ENCODE measurements around the gene SLC4A4.
"Not testable (repeated sequence)": the region's sequence is repeated elsewhere in the genome, so short reads cannot be mapped to it uniquely, and the experiment has no call there.

The SLC4A4 gene

DNA sequence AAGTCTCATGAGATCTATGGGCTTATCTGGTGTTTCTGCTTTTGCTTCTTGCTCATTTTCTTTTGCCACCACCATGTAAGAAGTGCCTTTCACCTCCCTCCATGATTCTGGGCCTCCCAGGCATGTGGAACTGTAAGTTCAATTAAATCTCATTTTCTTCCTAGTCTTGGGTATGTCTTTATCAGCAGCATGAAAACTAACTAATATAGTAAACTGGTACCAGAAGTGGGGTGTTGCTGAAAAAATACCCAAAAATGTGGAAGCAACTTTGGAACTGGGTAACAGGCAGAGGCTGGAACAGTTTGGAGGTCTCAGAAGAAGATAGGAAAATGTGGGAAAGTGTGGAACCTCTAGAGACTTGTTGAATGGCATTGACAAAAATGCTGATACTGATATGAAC is 70.1 kb downstream of the SLC4A4 start:
- DNase-seq (ENCODE audit: low read depth, low spot score): not testable (repeated sequence)

DNA sequence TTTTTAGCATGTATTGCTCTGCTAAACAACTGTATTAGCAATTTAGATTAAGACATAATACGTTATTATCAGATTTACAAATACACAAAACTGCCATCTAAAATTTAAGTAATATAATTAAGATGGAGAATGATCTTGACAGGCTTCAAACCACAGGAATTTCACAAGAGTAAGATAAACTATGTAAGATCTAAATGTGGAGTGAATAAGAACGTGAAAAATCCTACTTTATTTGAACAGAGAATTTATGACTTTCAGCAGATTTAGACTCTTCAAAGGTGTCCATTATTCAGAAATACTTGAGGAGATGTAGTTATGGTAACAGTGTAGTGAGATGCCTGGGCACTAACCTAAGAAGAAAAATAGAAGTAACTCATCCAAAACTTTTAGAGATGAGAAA is 73.2 kb downstream of the SLC4A4 start:
- no peak for DNase-seq (ENCODE audit: low read depth, low spot score)

DNA sequence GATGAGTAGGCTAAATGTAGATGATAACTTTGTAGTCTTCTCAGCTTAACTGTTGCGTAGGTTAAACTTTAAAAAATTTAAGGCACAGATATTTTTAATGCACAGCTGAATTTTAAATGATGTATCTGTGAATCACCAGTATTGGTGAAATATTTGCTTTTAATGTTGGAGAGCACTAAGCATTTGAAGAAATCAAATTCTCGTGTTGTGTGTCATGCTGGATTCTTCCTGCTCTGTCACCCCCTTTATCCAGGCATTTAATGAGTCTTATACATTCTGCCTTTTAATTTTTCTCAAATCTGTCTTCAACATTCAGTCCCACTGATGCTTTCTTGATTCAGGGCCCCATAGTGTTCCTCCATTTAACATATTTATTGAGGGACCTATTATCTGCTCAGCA is 76.7 kb downstream of the SLC4A4 start:
- no peak for DNase-seq (ENCODE audit: low read depth, low spot score)

DNA sequence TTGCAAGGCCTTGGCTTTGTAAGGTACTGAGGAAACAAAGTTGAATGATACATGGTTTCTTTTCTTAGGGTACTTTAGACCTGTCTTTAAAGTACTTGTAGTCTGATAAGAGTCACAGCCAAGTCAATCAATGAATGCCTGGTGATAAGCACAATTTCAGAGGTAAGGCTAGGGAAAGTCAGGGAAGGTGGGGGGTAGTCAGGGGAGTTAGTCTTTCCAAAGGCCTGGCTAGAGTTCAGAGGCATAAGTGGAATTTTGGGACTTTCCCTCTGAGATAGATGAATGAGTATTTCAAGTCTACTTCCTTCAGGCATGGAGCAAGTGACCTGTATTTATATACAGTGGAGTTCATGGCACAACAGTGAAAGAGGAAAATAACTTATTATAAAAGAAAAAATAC is 78.3 kb downstream of the SLC4A4 start:
- no peak for DNase-seq (ENCODE audit: low read depth, low spot score)

DNA sequence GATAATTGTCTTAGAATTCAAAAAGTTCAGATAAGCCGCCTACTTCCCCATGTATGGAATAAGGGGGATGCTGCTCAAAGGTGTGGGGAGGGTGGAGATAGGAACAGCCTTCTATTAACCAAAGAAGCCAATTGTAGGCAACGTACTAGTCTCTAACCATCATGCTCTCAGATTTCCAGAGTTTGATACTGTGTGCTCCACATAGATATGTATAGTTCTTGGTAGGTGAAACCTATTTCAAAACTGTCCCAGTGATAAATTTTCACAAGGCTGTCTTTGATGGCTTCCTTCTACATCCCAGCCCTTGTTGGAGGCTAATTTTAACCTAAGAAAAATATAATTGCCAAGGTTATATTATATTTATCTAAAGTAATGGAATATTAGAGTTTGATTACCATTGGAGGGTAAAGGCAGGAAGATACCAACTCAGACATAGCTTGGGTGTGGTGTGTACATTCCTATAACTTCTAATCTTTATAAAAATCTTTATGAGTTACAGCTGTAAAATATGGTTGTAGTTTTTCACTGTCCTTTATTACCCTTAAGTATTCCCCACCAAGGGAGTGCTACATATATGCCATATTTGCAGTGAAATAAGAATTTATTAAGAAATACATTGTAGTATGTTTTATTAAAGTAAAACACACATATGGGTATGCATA is 87.7 kb downstream of the SLC4A4 start:
- no peak for DNase-seq (ENCODE audit: low read depth, low spot score)

DNA sequence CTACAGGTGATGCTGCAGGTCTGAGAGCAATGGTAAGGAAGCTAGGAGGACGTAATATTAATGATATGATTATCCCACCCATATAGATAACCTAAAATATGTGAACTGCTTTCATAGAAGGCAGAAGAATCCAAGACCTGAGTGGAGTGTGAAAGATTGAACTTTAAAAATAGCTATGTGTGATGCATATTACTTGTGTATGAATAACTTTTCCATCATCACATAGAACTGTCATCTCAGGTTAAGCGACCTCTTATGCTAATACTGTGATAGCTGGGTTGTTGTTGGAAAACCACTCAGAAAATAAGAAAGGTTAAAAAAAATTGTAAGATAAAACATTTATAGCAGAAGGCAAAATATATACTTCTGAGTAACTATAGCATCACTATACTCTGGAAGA is 90.3 kb downstream of the SLC4A4 start:
- DNase-seq (ENCODE audit: low read depth, low spot score): no peak

DNA sequence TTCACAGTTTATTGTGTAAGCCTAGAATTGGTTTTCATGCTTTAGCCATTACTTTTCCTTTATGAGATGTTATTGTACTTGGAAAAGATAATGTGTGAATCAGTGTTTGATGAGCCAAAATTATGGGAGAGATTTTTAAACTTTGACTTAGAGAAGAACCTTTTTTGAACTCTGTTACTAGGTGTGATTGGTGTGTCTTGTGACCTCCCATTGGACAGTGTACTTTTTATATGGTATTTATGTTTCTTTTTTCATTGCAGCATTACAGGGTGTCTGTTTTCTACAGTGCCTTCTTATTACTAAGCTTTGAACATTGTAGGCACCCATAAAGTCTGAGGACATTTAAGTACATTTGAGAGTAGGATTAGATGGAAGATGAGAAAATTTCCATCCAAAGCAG is 91.1 kb downstream of the SLC4A4 start:
- no peak for DNase-seq (ENCODE audit: low read depth, low spot score)

DNA sequence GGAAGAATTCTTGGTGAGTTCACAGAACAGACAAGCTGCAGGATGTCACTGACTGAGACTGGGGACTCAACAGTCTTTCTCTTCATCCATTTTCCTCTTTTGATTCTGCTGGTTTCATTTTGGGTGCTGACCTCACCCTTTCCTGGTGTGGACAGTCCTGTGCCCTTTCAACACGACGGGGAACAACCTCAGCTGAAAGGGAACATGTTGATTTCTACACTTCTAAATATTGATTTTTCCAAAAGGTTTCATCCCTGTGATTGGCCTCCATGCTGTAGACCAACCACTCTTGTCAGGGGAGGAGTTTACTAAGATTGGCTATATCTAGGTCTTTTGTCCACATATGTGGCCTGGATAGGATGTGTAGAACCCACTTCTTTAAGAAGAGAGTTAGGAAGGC is 91.8 kb downstream of the SLC4A4 start:
- no peak for DNase-seq (ENCODE audit: low read depth, low spot score)

DNA sequence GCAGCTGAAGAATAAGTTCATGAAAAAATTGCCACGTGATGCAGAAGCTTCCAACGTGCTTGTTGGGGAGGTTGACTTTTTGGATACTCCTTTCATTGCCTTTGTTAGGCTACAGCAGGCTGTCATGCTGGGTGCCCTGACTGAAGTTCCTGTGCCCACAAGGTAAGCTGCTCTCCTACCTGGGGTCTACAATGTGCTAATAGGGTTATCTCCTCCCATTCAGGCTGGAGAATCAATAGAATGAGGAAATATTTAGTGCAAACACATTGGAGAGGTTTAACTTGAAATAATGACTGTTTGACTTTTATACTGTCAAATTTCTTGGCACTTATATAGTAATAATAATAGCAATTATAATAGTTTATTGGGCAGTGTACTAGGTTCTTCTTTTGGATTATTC is 101.8 kb downstream of the SLC4A4 start:
- DNase-seq (ENCODE audit: low read depth, low spot score): no peak

DNA sequence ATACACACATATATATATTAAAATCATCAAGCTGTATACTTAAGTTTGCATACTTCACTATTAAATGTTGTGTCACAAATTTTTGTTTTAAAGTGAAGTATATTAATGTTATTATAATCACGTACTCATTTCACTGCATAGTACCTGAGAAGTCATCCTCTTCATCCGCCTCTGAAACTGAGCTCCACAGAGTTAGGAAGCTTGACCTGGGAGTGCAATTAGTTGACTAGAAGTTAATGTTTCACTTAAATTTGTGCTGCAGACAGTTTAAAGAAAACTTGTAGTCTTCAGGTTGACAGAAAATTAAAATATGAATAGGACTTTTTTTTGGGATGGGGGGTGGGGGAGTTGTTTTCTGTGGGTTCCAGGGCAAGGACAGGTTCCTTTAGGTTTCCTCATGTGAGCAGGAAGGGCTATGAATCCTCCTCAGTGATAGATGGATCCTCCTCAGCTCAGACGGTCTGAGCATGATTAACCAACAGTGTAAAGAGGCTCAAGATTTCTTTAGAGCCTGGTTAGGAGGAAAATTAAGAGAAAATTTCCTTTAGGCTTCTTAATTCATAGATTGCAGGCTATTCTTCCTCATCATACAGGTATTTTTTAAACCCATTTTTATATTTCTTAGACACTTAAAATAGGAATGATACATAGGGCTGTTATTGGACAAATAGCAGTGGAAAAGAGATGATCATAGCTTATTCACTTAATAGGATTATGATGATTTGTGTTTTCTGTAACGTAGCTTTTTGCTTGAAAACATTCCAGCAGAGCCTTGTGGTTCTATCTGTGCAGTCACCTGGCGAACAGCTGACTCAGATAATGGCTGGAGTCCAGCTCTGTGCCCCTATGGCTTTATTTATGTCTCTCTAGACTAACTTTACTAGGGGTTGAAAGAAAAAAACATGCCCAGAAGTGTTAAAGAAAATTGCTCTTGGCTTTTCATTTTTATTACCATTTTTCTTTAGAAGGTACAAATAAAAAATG is 102.7 kb downstream of the SLC4A4 start:
- peak; percentile 15 for DNase-seq (ENCODE audit: low read depth, low spot score)

DNA sequence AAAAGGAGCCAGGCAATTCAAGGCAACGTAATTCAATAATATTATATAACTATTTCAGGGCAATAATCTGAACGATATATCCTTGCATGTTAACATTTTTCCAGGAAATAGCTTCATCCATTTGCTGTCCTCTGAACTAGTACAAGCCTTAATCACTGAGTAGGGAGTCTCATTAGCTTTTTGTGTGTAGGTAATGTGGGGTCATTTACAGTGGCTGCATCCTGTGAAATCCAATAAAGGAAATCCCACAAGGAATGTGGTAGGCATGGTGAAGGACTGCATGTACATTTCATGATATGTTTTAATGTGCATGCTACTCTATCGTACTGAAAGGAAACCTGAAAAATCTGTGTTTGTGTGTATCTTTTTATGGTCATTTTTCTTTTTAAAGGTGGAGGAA is 103.5 kb downstream of the SLC4A4 start:
- DNase-seq (ENCODE audit: low read depth, low spot score): no peak

DNA sequence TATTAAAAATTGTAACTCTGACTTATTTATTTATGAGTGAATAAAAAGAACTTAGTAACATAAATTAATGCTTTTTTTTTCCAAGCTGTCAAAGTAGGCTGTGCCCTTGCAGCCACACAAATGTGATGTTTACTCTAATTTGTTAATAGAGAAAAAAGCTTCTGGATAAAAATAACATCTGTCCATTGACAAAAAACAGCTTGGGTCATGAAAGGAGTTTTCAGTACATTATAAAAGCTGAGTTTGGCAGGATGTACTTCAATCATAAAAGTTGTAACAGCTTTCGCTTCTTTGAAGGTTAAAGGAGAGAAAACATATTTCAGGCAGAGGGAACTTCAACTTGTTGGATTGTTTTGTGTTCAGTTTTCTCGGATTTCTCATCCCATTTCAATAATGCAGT is 105.6 kb downstream of the SLC4A4 start:
- DNase-seq (ENCODE audit: low read depth, low spot score): no peak

DNA sequence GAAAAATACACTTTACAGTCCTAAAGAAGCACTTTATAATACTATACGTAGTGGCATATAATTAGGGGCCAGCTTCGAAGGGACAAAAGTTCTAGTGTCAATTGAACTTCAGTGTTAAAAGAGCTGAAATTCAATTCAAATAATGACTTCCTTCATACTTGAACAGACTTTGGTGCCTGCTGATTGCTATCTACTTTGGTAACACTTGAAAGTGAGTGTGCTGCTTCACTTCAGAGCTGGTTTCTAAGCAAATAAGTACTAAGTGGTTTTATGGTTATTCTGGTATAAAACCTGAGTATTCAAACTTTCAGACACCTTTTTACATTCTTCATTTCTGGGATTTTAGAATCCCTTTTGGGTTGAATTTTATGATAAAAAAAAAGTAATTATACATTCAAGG is 107.0 kb downstream of the SLC4A4 start:
- DNase-seq (ENCODE audit: low read depth, low spot score): no peak

DNA sequence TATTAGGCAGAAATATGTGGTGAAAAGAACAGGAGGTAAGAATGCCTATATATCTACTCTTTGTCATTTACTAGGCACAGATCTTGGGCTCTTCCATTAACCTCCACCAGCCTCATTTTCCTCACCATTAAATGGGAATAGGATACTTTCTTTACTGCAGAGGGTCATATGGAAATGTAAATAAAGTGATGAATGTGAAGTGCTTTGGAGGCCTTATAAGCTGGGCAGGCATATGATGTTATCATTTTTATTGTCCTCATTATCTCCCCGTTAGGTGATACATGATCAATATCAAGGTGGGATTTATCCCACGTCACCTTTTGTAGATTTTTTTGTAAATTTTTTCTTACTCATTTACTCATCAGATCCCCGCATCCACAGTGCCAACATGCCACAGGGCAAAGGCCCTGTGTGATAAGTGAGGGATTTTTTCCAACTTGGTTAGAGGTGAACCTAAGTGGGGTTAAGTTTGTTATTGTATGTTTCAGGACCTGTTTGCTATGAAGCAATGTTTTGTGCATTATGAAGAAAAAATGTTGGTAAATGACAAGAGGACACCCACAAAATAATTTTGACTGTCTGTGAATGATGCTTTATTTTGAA is 107.8 kb downstream of the SLC4A4 start:
- DNase-seq (ENCODE audit: low read depth, low spot score): no peak

DNA sequence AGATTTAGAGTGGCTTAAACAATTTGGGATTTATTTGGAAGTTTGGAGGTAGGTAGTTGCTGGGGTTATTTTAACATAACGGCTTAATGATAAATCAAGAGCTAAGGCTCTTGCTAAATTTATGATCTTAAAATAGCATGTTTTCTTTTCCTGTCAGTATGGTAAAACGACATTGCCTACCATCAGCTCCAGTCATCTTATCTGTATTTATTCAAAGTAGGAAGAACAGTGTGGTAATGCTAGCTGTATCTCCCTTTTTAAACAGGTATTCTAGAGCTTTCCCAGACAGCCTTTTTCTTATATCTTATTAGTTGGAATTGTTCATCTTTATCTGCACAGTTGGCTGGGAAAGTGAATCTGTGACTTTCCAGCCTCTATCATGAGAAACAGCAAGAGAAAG is 110.2 kb downstream of the SLC4A4 start:
- no peak for DNase-seq (ENCODE audit: low read depth, low spot score)

DNA sequence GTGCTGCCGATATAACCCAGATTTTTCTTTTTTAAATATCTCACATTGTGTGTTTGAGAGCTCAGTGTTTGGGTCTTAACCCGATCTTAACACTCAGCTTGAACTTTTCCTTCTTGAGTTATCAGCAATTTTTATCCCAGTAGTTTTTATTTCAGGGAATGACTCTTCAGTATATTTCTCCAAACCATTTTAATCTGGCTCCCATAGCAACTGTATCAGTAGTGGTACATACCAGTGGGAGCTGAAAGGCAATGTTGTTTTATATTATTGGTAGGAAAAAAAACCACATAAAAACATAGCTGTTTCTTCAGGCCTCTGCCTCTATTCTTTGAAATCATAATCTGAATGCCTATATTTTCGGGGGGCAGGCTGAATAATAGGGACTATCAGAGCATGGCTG is 111.1 kb downstream of the SLC4A4 start:
- DNase-seq (ENCODE audit: low read depth, low spot score): no peak

DNA sequence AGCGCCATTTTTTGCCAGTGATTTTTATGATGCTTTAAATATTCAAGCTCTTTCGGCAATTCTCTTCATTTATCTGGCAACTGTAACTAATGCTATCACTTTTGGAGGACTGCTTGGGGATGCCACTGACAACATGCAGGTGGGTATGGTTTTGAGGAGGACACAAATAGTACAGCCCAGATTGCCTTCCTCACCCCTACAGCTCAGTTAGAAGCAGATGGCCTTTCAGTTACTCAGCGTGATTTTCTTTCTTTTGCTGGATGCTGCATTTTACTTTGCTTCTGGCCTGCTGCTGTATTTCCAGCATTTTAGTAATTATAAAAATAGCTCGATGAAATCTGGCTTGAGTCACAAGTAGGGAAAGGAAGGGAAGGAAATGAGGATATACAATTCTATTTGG is 114.7 kb downstream of the SLC4A4 start:
- no peak for DNase-seq (ENCODE audit: low read depth, low spot score)

DNA sequence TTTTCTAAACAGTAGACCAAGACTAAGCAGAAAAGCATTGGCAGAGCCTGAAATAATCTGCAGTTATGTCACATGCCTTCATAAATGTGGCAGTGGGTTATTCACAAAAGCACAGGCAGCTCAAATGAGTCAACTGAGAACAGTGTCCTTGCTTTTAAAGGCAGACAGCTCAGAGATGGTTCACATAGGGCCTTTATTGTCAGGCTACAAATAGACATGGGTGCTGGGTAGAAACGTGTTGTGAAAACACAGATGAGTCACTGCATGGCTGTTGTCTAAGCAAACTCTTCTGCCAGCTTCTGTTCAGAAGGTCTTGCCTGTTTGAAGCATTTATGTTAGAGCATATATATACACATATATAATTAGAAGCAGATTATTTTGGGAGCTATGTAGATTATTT is 118.0 kb downstream of the SLC4A4 start:
- DNase-seq (ENCODE audit: low read depth, low spot score): peak; percentile 73

DNA sequence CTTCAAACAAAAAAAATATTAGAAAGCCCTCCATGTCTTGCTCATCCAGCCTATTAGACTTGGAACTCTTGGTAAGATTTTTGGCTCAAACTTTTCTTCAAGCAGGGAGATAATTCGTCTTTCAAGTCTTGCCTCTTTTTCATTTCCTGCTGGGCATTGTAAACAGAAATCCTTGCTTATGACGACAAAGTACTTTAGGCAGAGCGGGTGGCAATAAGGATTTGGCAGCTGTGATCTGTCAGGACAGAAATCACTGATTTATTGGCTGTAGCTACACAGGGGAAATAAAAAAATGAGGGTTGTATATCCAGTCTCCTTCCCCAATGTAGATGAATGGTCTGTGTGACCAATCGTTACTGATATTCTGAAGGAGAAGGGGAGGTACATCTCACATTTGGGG is 121.6 kb downstream of the SLC4A4 start:
- DNase-seq (ENCODE audit: low read depth, low spot score): peak; percentile 47

DNA sequence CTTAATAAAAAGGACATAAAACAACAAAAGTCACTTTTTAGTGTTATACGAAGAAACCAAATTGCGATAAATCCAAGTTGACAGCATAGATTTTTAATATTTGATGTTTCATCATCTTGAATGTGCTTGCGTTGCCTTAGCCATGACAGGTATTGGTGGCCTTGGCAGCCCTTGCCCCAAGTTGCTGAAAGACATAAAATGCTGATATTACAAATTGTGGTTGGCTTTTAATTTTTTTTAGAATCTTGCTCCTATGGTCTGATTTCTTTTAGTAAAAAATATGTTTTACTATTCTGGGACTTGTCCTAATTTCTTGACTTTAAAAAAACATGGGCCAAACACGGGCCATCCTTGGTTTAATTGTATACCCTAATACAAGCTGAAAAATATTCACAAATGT is 122.6 kb downstream of the SLC4A4 start:
- no peak for DNase-seq (ENCODE audit: low read depth, low spot score)

DNA sequence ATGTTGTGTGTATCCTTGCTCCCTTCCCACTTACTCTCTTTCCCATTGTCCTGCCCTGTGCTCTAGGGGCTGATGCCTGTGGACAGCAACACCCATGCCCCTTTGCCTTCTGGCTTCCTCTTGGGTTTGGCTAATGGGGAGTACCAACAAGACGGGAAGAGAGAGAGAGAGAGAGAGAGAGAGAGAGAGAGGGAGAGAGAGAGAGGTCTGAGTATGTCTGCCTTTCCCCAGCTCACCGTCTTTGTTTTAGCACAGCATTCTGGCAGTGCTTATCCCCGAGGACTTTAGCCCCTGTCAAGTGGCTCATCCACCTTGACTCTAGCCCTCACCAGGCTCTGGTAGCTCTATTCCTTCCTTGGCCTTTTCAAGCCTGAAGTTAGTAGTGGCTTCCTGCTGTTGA is 128.0 kb downstream of the SLC4A4 start:
- no peak for DNase-seq (ENCODE audit: low read depth, low spot score)

DNA sequence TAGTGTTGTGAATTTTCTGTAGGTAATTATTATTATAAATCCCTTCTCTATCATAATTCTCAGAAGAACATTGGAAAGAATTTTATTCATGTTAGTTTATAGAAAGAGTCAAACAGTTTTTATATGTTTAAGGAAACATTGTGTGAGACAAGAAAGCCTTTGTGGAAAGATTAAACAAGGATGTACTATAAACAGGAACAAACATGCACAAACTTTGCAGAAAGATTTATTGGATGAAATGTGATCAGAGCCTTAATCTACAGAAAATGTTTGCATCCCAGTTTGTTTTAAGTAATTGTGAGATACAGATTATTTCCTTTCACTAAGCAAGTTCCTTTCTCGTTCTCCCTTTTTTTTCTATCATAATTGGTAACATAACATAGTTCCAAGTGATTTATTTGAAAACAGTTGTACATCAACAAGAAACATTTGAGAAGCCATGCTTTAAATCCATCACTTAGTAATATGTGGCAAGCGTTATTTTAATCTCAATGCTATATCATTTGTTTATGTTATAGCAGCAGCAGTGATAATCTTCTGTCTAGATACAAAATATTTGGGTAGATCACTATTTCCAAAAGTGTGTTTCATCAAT is 129.4 kb downstream of the SLC4A4 start:
- no peak for DNase-seq (ENCODE audit: low read depth, low spot score)
